Activated naive CD4-positive, alpha-beta T cell treated with anti-CD3 and anti-CD28 coated beads, Interleukin-2, amount 50 U/mL, for 72 hours (primary cell): Measurements from ENCODE around the gene BRI3BP. TPM values are rescaled to one million over a fixed set of nuclear protein-coding genes. Genes with fewer than 3 reads are reported as not detected.
"Not testable (repeated sequence)": the region's sequence is repeated elsewhere in the genome, so short reads cannot be mapped to it uniquely, and the experiment has no call there.

Experiments
- ATAC-seq, 2 donors: fragments of 150-1000 bp; cut with Tn5 transposase; 2 replicates each; pipeline ENCODE4 v1.10.0; 2021; ENCODE audit warnings: mild to moderate bottlenecking in 2 of 2, moderate library complexity in 2 of 2
- DNase-seq, 2 donors: peaks; one replicate each; pipeline ENCODE4 v3.0.0; 2021 to 2022; ENCODE audit warnings: low spot score in 2 of 2
- H3K27ac Mint-ChIP-seq, 2 donors: one replicate each; pipeline ENCODE4 v1.8.0; 2022; ENCODE audit warnings: mild to moderate bottlenecking in 2 of 2, mixed read lengths in 2 of 2
- H3K36me3 Mint-ChIP-seq, 2 donors: one replicate each; pipeline ENCODE4 v1.8.0; 2022; ENCODE audit warnings: mixed read lengths in 2 of 2
- H3K9me3 Mint-ChIP-seq, 2 donors: one replicate each; pipeline ENCODE4 v1.8.0; 2022; ENCODE audit warnings: mixed read lengths in 2 of 2
- total RNA-seq, 2 donors: library from RNA; stranded (reverse); gene quantifications; one replicate each; pipeline ENCODE4 v1.2.3, GENCODE V29; 2022

The BRI3BP gene
- total RNA-seq, 2 donors from 2014 or later, result 9.2 to 28.0 TPM

DNA sequence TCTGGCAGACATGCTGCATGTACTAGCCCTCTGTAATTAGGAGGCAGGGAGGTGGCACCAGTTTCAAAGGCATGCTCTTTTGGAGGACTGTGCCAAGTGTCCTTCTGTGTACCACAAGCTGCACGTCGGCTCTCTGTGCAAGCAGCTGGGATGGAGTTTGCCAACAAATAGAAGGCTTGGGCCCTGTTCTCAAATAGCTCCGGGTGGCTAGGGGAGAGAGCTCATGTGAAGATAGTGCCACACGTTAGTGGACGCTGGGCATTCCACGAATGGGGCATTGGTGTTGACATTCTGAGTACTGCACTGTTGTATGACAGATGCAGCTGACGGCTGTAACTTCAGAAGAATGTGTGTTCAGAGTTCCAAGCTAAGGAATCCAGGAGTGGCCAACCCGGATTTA, 76.2 kb downstream of the BRI3BP start:
- Mint-ChIP-seq H3K9me3 (no peaks in the 10 kb centered on the region), H3K36me3 (peaks cover 8% of the 10 kb centered on the region in 2 donors), H3K27ac (no peak overlapping the region)
- DNase-seq (no peak), ATAC-seq (no peak)

DNA sequence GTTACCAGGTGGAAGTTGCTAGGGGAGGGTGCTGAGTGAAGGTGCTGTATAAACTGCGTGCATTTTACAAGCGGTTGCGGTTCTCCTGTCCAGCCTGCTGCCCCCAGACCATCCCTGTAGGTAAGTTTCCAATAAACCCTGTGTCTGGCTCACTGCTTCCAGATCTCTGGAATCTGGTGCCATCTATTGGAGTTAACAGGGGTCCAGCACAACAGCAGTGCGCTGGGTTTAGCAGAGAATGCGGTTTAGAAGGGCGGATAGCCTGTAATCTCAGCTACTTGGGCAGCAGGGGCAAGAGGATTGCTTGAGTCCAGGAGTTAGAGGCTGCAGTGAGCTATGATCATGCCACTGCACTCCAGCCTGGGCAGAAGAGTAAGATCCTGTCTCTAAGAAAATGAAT, 76.7 kb downstream of the BRI3BP start:
- H3K36me3 Mint-ChIP-seq, result peaks cover 8% of the 10 kb centered on the region in 2 donors
- H3K27ac Mint-ChIP-seq, result no peak overlapping the region
- DNase-seq, result no peak
- no peak for ATAC-seq
- no peaks in the 10 kb centered on the region for H3K9me3 Mint-ChIP-seq

DNA sequence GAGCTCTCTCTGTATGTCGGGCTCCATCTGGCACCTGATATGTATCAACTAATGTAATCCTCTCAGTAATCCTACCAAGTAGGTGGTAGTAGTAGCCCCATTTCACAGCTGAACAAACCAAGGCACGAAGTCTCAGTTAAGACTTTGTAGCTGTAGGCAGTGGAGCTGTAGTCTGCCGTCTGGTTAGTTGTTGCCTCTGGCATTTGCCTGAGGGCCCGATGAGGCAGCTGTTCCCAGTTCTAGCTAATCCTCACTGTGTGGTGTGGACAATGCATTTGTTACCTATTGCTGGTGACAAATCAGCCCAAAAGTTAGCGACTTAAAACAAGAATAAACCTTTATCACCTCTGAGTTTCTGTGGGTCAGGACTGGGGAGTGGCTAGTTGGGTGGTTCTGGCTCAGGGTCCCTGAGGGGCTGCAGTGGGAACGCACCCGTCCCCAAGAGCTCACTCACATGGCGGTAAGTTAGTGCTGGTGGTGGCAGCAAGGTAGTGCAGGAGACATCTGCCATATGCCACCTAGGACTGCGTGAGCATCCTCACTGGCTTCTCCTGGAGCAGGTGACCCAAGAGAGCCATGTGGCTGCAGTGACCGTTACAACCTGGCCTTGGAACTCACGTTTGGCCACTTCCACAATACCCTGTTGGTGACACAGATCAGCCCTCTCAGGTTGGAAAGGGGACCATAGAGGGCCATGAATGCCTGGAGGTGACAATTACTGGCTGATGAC, 77.4 kb downstream of the BRI3BP start:
- DNase-seq, result no peak
- no peak overlapping the region for H3K27ac Mint-ChIP-seq
- ATAC-seq, result no peak
- no peaks in the 10 kb centered on the region for H3K9me3 Mint-ChIP-seq
- H3K36me3 Mint-ChIP-seq, result peaks cover 8 to 9% of the 10 kb centered on the region in 2 donors

DNA sequence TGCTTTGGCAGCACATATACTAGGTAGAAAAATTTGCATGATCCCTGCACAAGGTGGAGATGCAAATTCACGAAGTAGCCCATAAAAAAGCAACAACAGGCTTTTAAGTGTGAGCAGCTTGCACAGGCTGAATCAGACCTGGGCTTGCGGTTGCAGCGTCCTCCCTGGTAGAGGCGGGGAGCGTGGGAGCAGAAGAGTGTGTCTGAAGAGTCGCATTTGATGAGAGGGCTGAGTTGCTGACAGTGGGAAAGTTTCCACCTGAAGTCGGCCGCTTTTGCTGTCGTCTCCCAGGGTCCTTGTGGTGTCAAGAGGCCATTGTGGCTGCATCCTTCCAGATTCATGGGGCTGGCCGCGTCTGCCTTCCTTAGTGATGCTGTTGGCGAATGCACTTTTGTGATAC, 78.0 kb downstream of the BRI3BP start:
- DNase-seq (no peak), ATAC-seq (no peak)
- Mint-ChIP-seq H3K36me3 (peaks cover 8 to 16% of the 10 kb centered on the region in 2 donors), H3K9me3 (no peaks in the 10 kb centered on the region), H3K27ac (no peak overlapping the region)

DNA sequence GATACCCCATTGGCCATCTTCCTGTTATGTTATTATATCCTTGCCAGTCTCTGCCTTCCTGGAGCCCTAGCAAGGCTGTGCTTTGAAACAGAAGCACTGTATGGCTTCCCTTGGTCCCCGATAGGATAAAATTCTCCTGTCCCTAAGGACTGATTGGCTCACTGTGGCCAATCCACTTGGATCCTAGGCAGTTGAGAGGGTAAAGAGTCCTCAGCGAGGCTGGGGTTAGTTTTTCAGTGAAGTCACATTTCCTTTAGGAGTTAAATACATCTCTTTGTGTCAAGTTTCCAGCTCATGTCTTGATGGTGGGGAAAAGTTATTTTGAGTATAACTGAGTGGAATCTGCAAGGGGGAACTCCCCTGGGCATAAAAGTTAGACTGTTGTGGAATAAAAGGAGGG, 79.1 kb downstream of the BRI3BP start:
- no peak for DNase-seq
- H3K36me3 Mint-ChIP-seq, result peaks cover 0 to 13% of the 10 kb centered on the region in 2 donors
- no peak for ATAC-seq
- H3K27ac Mint-ChIP-seq, result no peak overlapping the region
- no peaks in the 10 kb centered on the region for H3K9me3 Mint-ChIP-seq

DNA sequence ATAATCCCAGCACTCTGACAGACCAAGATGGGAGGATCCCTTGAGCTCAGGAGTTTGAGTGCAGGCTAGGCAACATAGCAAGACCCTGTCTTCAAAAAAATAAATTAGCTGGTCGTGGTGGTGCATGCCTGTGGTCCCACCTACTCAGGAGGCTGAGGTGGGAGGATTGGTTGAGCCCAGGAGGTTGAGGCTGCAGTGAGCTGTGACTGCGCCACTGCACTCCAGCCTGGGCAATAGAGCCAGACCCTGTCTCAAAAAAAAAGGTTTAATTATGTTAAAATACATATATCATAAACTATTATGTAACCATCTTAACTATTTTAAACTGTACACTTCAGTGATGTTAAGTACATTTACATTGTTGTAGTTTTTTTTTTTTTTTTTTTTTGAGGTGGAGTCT, 80.8 kb downstream of the BRI3BP start:
- H3K9me3 Mint-ChIP-seq, DNase-seq, H3K27ac Mint-ChIP-seq, ATAC-seq: not testable (repeated sequence)
- H3K36me3 Mint-ChIP-seq, result peaks cover 0 to 13% of the 10 kb centered on the region in 2 donors

DNA sequence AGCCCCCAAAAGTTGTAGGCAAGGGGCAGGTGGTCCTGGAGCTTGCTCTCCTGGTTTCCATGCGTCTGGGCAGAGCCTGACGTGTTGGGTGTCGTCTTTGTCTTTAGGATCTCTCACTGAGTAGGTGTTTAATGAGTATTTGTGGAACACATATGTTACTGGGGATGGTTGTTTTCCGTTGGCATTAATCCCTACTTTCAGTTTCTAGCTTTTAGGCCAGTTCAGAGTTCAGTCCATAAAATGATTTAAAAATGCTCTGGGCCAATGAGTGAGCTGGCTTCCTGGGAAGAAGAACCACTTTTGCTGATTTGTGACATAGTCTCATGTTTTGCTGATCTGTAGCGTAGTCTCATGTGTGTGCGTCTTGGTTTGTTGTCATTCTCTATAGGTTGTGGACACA, 82.7 kb downstream of the BRI3BP start:
- peaks cover 0 to 13% of the 10 kb centered on the region in 2 donors for H3K36me3 Mint-ChIP-seq
- no peak overlapping the region for H3K27ac Mint-ChIP-seq
- no peak for ATAC-seq
- H3K9me3 Mint-ChIP-seq, result no peaks in the 10 kb centered on the region
- DNase-seq, result no peak

DNA sequence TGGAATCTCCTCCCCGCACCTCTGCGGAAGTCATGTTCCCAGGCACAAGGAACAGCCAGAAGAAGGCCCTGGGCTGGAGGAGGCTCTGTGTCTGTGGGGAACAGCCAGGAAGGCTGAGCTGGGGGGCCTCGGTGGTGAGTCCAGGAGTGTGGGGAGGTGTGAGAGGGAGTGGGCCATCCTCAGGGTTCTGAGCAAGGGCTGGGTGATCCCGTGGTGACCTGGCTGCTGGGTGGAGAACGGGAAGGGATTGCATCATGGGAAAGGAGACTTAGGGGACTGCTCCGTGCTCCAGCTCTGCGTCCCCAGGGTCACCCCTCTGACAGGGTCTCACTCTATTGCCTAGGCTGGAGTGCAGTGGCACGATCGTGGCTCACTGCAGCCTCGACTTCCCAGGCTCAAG, 85.6 kb downstream of the BRI3BP start:
- DNase-seq (no peak), ATAC-seq (no peak)
- peak overlapping the region in 1 of 2 donors; percentile 19 for H3K27ac Mint-ChIP-seq
- H3K9me3 Mint-ChIP-seq, result no peaks in the 10 kb centered on the region
- peaks cover 0 to 14% of the 10 kb centered on the region in 2 donors for H3K36me3 Mint-ChIP-seq

DNA sequence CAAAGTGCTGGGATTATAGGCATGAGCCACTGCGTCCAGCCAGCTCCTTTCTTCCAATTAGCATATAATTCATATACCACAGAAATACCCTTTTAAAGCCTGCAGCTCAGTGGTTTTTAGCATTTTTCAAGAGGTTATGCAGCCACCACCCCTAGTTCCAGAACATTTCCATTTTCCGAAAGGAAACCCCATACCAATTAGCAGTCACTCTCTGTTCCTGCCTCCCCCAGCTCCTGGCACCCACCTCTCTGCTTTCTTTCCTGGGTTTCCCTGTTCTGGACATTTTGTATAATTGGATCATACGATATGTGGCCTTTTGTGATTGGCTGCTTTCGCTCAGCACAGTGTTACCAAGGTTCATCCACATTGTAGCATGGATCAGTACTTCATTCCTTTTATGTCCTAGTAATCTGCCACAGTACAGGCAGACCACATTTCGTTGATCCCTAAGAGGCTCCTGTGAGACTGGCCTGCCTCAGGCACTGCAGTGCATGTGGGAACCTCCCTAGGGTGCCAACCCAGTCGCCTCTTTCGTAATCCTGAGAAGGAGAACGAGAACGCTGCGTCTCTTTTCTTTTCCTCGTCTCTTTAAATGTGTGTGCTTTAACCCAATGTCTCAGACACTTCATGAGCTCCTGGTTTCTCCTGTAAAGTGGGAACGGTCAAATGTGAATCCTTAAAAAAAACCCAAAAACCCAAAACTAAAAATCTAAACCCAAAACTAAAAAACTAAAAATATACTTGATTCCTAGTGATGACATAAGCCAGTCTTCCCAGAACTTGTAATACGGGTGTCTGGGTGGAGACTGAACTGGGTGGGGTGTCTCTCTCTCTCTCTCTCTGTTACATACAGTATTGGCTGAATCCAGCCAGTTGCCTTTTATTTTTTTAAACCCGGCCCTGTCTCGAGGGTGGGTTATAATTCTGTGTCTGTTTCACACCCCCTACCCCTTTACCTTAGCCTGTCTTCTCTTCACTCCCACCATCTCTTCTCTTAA, 86.5 kb downstream of the BRI3BP start:
- H3K9me3 Mint-ChIP-seq, result no peaks in the 10 kb centered on the region
- ATAC-seq (no peak), DNase-seq (no peak)
- H3K27ac Mint-ChIP-seq, result no peak overlapping the region
- H3K36me3 Mint-ChIP-seq, result peaks cover 0 to 14% of the 10 kb centered on the region in 2 donors

Other genes starting within 250 kb of the BRI3BP start
- 10 to 100 TPM; 15.3 to 23.6 TPM for gene SCARB1, start 129.8 kb upstream of the BRI3BP start, total RNA-seq
- gene UBC, start 79.0 kb upstream of the BRI3BP start, total RNA-seq, result 100 to 1,000 TPM; 806 to 863 TPM
- gene DHX37, start 4.5 kb upstream of the BRI3BP start, total RNA-seq, result 10 to 100 TPM; 30.3 to 35.6 TPM
- 10 to 100 TPM; 24.0 to 36.0 TPM for gene AACS, start 71.8 kb downstream of the BRI3BP start, total RNA-seq
- gene TMEM132B, start 192.7 kb downstream of the BRI3BP start, total RNA-seq, result not detected